MCF 10A (cell line): ENCODE measurements around the gene TNFRSF12A. TPM values are rescaled to one million over a fixed set of nuclear protein-coding genes. Genes with fewer than 3 reads are reported as not detected.

Experiments used
- BruUV-seq: library from RNA; stranded (reverse); fragments of 400-500 nt; replicated peaks from 2 replicates; lab custom pipeline; 2021; lab: Mats Ljungman, UMichigan
- CTCF ChIA-PET: fragments of 300-600 bp; sonication (Branson Sonifier 250); formaldehyde crosslinking; extraction: SDS; loops from one replicate; lab custom pipeline; 2021; ENCODE audit warnings: antibody characterized with exemption, inconsistent platforms; lab: Yijun Ruan, JAX
- POLR2A ChIA-PET: fragments of 300-600, 350-650 bp; sonication (Branson Sonifier 250); formaldehyde crosslinking; extraction: SDS; loops from one replicate; lab custom pipeline; 2020; ENCODE audit warnings: antibody characterized with exemption, inconsistent platforms; lab: Yijun Ruan, JAX
- DNase-seq: peaks from one replicate; pipeline ENCODE4 v3.0.0-alpha.2; 2018; ENCODE audit not compliant: unreplicated experiment
- H3K27ac Mint-ChIP-seq: one replicate; pipeline ENCODE4 v1.8.0; 2022; ENCODE audit warnings: mild to moderate bottlenecking, low read depth, mixed read lengths; ENCODE audit not compliant: unreplicated experiment
- H3K27me3 Mint-ChIP-seq: one replicate; pipeline ENCODE4 v1.8.0; 2022; ENCODE audit warnings: mixed read lengths; ENCODE audit not compliant: insufficient read depth, unreplicated experiment
- H3K36me3 Mint-ChIP-seq: one replicate; pipeline ENCODE4 v1.8.0; 2022; ENCODE audit warnings: mild to moderate bottlenecking, moderate library complexity, mixed read lengths; ENCODE audit not compliant: insufficient read depth, unreplicated experiment
- H3K4me1 Mint-ChIP-seq: one replicate; pipeline ENCODE4 v1.8.0; 2022; ENCODE audit warnings: mixed read lengths; ENCODE audit not compliant: insufficient read depth, unreplicated experiment
- H3K4me3 Mint-ChIP-seq: one replicate; pipeline ENCODE4 v1.8.0; 2022; ENCODE audit warnings: mild to moderate bottlenecking, moderate library complexity, mixed read lengths; ENCODE audit not compliant: unreplicated experiment
- H3K9me3 Mint-ChIP-seq: one replicate; pipeline ENCODE4 v1.8.0; 2022; ENCODE audit warnings: mixed read lengths; ENCODE audit not compliant: unreplicated experiment
- CTCF ChIP-seq: fragments of 200-600 bp; IDR thresholded peaks from one replicate; pipeline ENCODE4 v1.8.0; 2022; ENCODE audit warnings: antibody characterized with exemption, mild to moderate bottlenecking; ENCODE audit not compliant: unreplicated experiment
- intact Hi-C: fragments of 100-400 bp; cut with micrococcal nuclease; formaldehyde crosslinking; loops from 2 replicates; pipeline ENCODE4 v1.14.1; 2022
- total RNA-seq: library from RNA; stranded (reverse); gene quantifications from 2 replicates; pipeline ENCODE4 v1.2.3, GENCODE V29; 2022

Gene TNFRSF12A
- total RNA-seq, 1 experiment from 2014 or later, result 641 TPM

DNA sequence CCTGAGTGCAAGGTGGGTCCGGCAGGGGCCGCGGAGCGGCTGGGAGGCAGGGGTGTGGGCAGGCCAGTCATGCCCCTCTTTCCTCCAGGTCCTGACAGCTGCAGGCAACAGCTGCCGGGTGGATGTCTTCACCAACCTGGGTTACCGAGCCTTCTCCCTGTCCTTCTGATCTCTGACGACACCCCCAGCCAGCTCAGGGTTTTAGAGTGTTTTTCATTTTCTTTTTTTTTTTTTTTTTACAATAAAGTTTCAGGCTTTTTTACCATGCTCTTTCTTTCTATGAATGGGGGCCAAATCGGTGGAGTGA lies 7.3 kb downstream of the TNFRSF12A start:
- ChIA-PET CTCF (interaction anchor here (0.5 to 8.3 kb wide), 20 partner anchors 9 to 650 kb away, joined by 3 to 121 read pairs (median 5); partner anchors contain the start of genes BICDL2, CLDN9, PKMYT1 and ZNF213), POLR2A (interaction anchor here (0.9 to 1.5 kb wide), 3 partner anchors 7 to 107 kb away, joined by 8 to 11 read pairs (median 8); partner anchors contain the start of genes TNFRSF12A and ZNF213)
- no peak for TF ChIP-seq CTCF
- Mint-ChIP-seq H3K27me3 (peaks cover 4% of the 10 kb centered on the region), H3K27ac (no peak overlapping the region), H3K9me3 (no peaks in the 10 kb centered on the region), H3K4me3 (no peak overlapping the region), H3K36me3 (peaks cover 47% of the 10 kb centered on the region), H3K4me1 (peaks cover 13% of the 10 kb centered on the region)
- BruUV-seq, result no TSS peak
- intact Hi-C loops, result no loop called here
- DNase-seq, result no peak

DNA sequence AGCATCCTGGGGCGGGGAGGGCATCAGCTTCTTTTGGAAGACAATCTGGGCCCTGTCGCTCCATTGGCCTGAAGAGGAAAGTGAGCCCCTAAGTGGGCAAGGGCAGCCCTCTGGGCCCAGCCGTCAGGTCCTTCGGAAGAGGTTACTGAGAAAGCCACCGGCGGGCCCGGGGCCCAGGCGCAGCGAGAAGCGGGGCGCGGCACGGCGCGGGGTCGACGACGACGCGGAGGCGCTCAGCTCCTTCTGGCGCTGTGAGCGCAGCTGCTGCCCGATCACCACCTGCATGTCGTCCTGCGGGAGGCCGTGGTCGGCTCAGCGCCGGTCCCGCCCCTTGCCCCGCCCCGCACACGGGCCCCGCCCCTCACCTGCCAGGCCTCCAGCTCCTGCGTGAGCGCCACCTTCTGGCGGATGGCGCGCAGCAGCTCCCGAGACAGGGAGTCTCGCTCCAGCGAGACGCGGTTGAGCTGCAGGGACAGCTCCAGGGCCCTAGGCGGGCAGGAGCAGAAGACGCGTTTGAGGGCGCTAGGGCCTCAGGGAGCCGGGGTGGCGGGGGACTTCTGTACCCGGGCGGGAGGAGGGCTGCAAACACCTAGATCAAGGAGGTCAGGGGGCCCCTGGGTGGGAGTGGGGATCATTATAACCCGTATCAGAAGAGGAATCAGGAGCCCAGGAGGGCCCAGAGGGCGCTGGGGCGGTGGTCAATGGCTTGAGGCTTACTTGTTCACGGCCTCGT lies 8.0 kb downstream of the TNFRSF12A start:
- POLR2A ChIA-PET, result interaction anchor here (0.6 to 1.5 kb wide), 6 partner anchors 8 to 129 kb away, joined by 3 to 11 read pairs (median 6); partner anchors contain the start of genes MMP25, TNFRSF12A, ZNF205 and ZNF213
- BruUV-seq, result no TSS peak
- TF ChIP-seq CTCF, result peak; percentile 75
- H3K4me3 Mint-ChIP-seq, result no peak overlapping the region
- peaks cover 6% of the 10 kb centered on the region for H3K4me1 Mint-ChIP-seq
- CTCF ChIA-PET, result interaction anchor here (0.5 to 8.3 kb wide), 23 partner anchors 8 to 649 kb away, joined by 3 to 121 read pairs (median 5); partner anchors contain the start of genes BICDL2, CLDN9, PKMYT1 and ZNF213
- no peak overlapping the region for H3K27ac Mint-ChIP-seq
- peaks cover 11% of the 10 kb centered on the region for H3K27me3 Mint-ChIP-seq
- DNase-seq, result peak; percentile 87
- peaks cover 40% of the 10 kb centered on the region for H3K36me3 Mint-ChIP-seq
- intact Hi-C loops, result loop anchor here (1.0 kb wide), 1 partner anchor 25 kb away; no protein-coding TSS in a partner anchor
- H3K9me3 Mint-ChIP-seq, result no peaks in the 10 kb centered on the region

DNA sequence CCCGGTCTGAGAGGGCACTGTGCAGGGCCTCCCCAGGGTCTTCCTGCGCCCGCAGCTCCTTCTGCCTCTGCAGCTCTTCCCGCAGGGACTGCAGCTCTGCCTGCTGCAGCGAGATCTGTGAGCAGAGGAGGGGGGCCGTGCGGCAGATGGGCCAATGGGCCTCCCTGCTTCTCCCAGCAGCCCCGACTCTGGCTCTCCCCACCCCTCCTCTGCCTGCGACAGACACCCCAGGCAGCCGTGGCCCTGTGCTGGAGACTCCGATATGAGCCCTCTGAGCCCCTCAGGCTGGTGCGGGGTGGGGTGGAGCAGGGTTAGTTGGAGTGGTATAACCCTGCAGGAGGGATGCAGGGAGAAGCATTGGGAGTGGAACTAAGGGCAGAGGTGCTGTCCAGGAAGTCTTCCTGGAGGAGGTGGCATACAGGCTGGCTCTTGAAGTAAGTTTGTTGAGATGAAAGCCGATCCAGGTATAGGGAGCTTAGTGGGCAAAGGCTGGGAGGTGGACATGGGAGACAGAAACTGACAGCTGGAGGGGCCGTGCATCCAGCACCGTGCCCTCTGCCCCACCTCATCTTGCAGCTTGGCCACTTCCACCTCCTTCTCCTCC lies 8.7 kb downstream of the TNFRSF12A start:
- ChIA-PET POLR2A (interaction anchor here (0.6 to 1.1 kb wide), 5 partner anchors 17 to 476 kb away, joined by 3 to 8 read pairs (median 3); partner anchors contain the start of genes MMP25 and ZNF205), CTCF (interaction anchor here (0.5 to 8.3 kb wide), 16 partner anchors 11 to 249 kb away, joined by 3 to 121 read pairs (median 6); no protein-coding TSS in a partner anchor)
- Mint-ChIP-seq H3K27me3 (peaks cover 18% of the 10 kb centered on the region), H3K4me1 (peaks cover 6% of the 10 kb centered on the region), H3K27ac (no peak overlapping the region), H3K4me3 (no peak overlapping the region), H3K36me3 (peaks cover 34% of the 10 kb centered on the region), H3K9me3 (no peaks in the 10 kb centered on the region)
- DNase-seq, result no peak
- TF ChIP-seq CTCF, result no peak
- intact Hi-C loops, result loop anchor here (1.0 kb wide), 1 partner anchor 26 kb away; no protein-coding TSS in a partner anchor
- no TSS peak for BruUV-seq
